PFSK-1 (cell line): Measurements from ENCODE around the gene FAR2.

ENCODE experiments used
- SIN3A ChIP-seq: IDR thresholded peaks from 2 replicates; pipeline ENCODE4 v1.6.1; 2012; ENCODE audit warnings: mild to moderate bottlenecking, low read length, moderate library complexity, borderline replicate concordance; ENCODE audit not compliant: insufficient read depth
- TAF1 ChIP-seq: IDR thresholded peaks from 2 replicates; pipeline ENCODE4 v1.6.1; 2012; ENCODE audit warnings: low read length, control low read depth, borderline replicate concordance; ENCODE audit not compliant: insufficient read depth

DNA sequence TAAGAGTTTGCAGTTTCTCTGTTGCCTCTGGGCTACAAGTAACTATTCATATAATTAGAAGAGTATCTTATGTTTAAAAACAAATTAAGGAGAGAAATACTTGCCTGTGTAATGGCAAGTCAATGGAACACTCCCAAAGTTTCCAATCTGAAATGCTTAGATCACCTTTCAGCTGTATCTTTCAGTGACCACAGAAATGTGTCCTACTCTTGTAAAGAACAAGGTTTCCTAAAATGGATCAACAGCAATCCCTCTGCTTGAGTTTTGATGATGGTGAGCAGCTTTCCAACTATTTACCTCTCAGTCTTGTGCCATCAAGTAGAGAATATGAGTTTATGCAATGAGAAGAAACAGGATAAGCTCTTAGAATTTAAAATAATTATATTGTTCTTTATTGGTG is 139.0 kb downstream of the FAR2 start:
- TF ChIP-seq TAF1 (no peak), SIN3A (no peak)
